HepG2 (cell line): ENCODE results near the gene GJE1. TPM values are rescaled to one million over a fixed set of nuclear protein-coding genes. Genes with fewer than 3 reads are reported as not detected.
A peak's percentile ranks its signal among the peaks of the same experiment; 100 is the strongest.

ENCODE experiments used
- AKNA ChIP-seq: sonication (generic); formaldehyde crosslinking; IDR thresholded peaks from 2 replicates; pipeline ENCODE4 v1.4.0; 2020; ENCODE audit warnings: missing genetic modification reagents, borderline replicate concordance
- ATF7 ChIP-seq, 2 experiments: fragments of 450-650 bp in 1 of 2; sonication (generic) in 1 of 2; formaldehyde crosslinking in 1 of 2; IDR thresholded peaks; 2 replicates each; pipeline versions ENCODE4 v1.4.0 to v1.6.1; 2016 to 2020; ENCODE audit warnings: antibody characterized with exemption in 1 of 2, mild to moderate bottlenecking in 1 of 2, missing genetic modification reagents in 1 of 2
- CHD4 ChIP-seq: fragments of 200-600 bp; sonication (generic); IDR thresholded peaks from 2 replicates; pipeline ENCODE4 v1.7.0; 2017; ENCODE audit warnings: mild to moderate bottlenecking, low read length, borderline replicate concordance
- CREM ChIP-seq, 2 experiments: sonication (generic) in 1 of 2; formaldehyde crosslinking in 1 of 2; IDR thresholded peaks; 2 replicates each; pipeline versions ENCODE4 v1.4.0 to v1.6.1; 2016 to 2020; ENCODE audit warnings: antibody characterized with exemption in 1 of 2, mild to moderate bottlenecking in 1 of 2, missing genetic modification reagents in 1 of 2
- DNMT1 ChIP-seq: sonication (generic); formaldehyde crosslinking; IDR thresholded peaks from 2 replicates; pipeline ENCODE4 v1.5.1; 2020; ENCODE audit warnings: mild to moderate bottlenecking, missing genetic modification reagents
- E2F5 ChIP-seq: sonication (generic); formaldehyde crosslinking; conservative IDR thresholded peaks from 2 replicates; pipeline ENCODE4 v1.4.0; 2020; ENCODE audit warnings: missing genetic modification reagents
- ISX ChIP-seq: sonication (generic); formaldehyde crosslinking; conservative IDR thresholded peaks from 2 replicates; pipeline ENCODE4 v1.5.0; 2020; ENCODE audit warnings: missing genetic modification reagents
- NPAS2 ChIP-seq: sonication (generic); formaldehyde crosslinking; IDR thresholded peaks from 2 replicates; pipeline ENCODE4 v1.8.0; 2022; ENCODE audit warnings: mild to moderate bottlenecking, missing genetic modification reagents, borderline replicate concordance
- NR2C2 ChIP-seq: sonication (generic); formaldehyde crosslinking; IDR thresholded peaks from 2 replicates; pipeline ENCODE4 v1.4.0; 2020; ENCODE audit warnings: missing genetic modification reagents, mild to moderate bottlenecking, moderate library complexity, borderline replicate concordance
- TCF12 ChIP-seq, 2 experiments: fragments of 450-650 bp in 1 of 2; sonication (generic) in 1 of 2; formaldehyde crosslinking in 1 of 2; IDR thresholded peaks; 2 replicates each; pipeline versions ENCODE4 v1.6.1 to v1.8.0; 2017 to 2022; ENCODE audit warnings: antibody characterized with exemption in 1 of 2, mild to moderate bottlenecking in 1 of 2, missing genetic modification reagents in 1 of 2, moderate library complexity in 1 of 2
- TEF ChIP-seq: sonication (generic); formaldehyde crosslinking; IDR thresholded peaks from 2 replicates; pipeline ENCODE4 v1.5.0; 2020; ENCODE audit warnings: missing genetic modification reagents
- U2AF1 ChIP-seq: fragments of 200-400 bp; formaldehyde crosslinking; optimal IDR thresholded peaks from 2 replicates; pipeline ENCODE3; 2017; ENCODE audit warnings: mild to moderate bottlenecking, low read depth, low read length
- XBP1 ChIP-seq: sonication (generic); formaldehyde crosslinking; IDR thresholded peaks from 2 replicates; pipeline ENCODE4 v1.5.0; 2020; ENCODE audit warnings: missing genetic modification reagents
- ZEB1 ChIP-seq: IDR thresholded peaks from 2 replicates; pipeline ENCODE4 v1.6.1; 2012; ENCODE audit warnings: mild to moderate bottlenecking, low read depth, inconsistent platforms; ENCODE audit not compliant: insufficient replicate concordance
- ZFP82 ChIP-seq: sonication (generic); formaldehyde crosslinking; IDR thresholded peaks from 2 replicates; pipeline ENCODE4 v1.5.1; 2020; ENCODE audit warnings: mild to moderate bottlenecking, missing genetic modification reagents, borderline replicate concordance
- ZNF230 ChIP-seq: sonication (generic); formaldehyde crosslinking; IDR thresholded peaks from 2 replicates; pipeline ENCODE4 v1.4.0; 2020; ENCODE audit warnings: mild to moderate bottlenecking, missing genetic modification reagents
- ZNF232 ChIP-seq: sonication (generic); formaldehyde crosslinking; IDR thresholded peaks from 2 replicates; pipeline ENCODE4 v1.4.0; 2020; ENCODE audit warnings: missing genetic modification reagents, borderline replicate concordance
- ZNF367 ChIP-seq: sonication (generic); formaldehyde crosslinking; IDR thresholded peaks from 2 replicates; pipeline ENCODE4 v1.4.0; 2020; ENCODE audit warnings: missing genetic modification reagents, borderline replicate concordance
- ZNF768 ChIP-seq: sonication (generic); formaldehyde crosslinking; IDR thresholded peaks from 2 replicates; pipeline ENCODE4 v1.4.0; 2020; ENCODE audit warnings: missing genetic modification reagents
- ZSCAN5A ChIP-seq: sonication (generic); formaldehyde crosslinking; IDR thresholded peaks from 2 replicates; pipeline ENCODE4 v1.8.0; 2022; ENCODE audit warnings: mild to moderate bottlenecking, missing genetic modification reagents, borderline replicate concordance
- polyA plus RNA-seq, 8 experiments: library from polyadenylated mRNA; depleted of rRNA in 3 of 8; stranded (reverse) in 7 of 8; unstranded in 1 of 8; fragments of >200 nt; fragmentation: Illumina TruSeq in 4 of 8; extraction: Trizol in 4 of 8; gene quantifications; 2 replicates each; pipeline versions ENCODE4 v1.2.1 to v1.2.3, GENCODE V29; 2011 to 2016; ENCODE audit warnings: low read depth in 4 of 8, missing spikeins in 1 of 8, mixed read lengths in 1 of 8; ENCODE audit not compliant: insufficient read depth in 1 of 8
- total RNA-seq, 5 experiments: library from RNA; depleted of rRNA; stranded (reverse); fragments of >200 nt; fragmentation: Illumina TruSeq; extraction: Trizol; gene quantifications; 2 replicates each; pipeline ENCODE4 v1.2.3, GENCODE V29; 2016; ENCODE audit warnings: low read depth in 1 of 5

GJE1 gene
- total and polyA plus RNA-seq, 2 of the 13 experiments (the other 11 are each of a cell fraction or from before 2014, with no cell fraction given), result not detected

GRCh38 chr6:142146828-142147662 lies 14.3 kb downstream of the GJE1 start, which contains the start of the genes NMBR and VTA1 (continued):
- TF ChIP-seq TEF, result no peak
- TF ChIP-seq ISX, result no peak
- TF ChIP-seq ZNF768, result peak; percentile 73; the same call in 1 of the 2 replicates
- TF ChIP-seq AKNA (CRISPR knock-in tag), result no peak
- TF ChIP-seq U2AF1, result peak; percentile 57
- TF ChIP-seq ZNF367, result no peak; the same call in none of the 2 replicates
- no peak; the same call in 1 of the 2 replicates for TF ChIP-seq ZFP82 (CRISPR knock-in tag)
- peak; percentile 32; the same call in 1 of the 2 replicates for TF ChIP-seq XBP1 (CRISPR knock-in tag)
- peak; percentile 89; the same call in 1 of the 2 replicates for TF ChIP-seq ZSCAN5A (CRISPR knock-in tag)
- no peak for TF ChIP-seq ATF7 (IDR thresholded peaks at IDR 0.05)
- TF ChIP-seq ATF7 (CRISPR knock-in tag; IDR thresholded peaks at IDR 0.05), result no peak; the same call in 1 of the 2 replicates
- peak; percentile 93 for TF ChIP-seq ZNF230 (CRISPR knock-in tag)
- no peak for TF ChIP-seq TCF12 (IDR thresholded peaks at IDR 0.05)
- TF ChIP-seq TCF12 (CRISPR knock-in tag; IDR thresholded peaks at IDR 0.05), result peak; percentile 36
- TF ChIP-seq ZNF232, result peak; percentile 78; the same call in 1 of the 2 replicates
- TF ChIP-seq CHD4, result no peak; the same call in 1 of the 2 replicates
- TF ChIP-seq DNMT1 (CRISPR knock-in tag), result peak; percentile 46; the same call in 1 of the 2 replicates
- peak; percentile 60 for TF ChIP-seq ZEB1
- no peak for TF ChIP-seq NPAS2 (CRISPR knock-in tag)
- peak; percentile 93 for TF ChIP-seq NR2C2 (CRISPR knock-in tag)
- TF ChIP-seq E2F5 (CRISPR knock-in tag), result no peak; the same call in none of the 2 replicates
- peak; percentile 91 for TF ChIP-seq CREM (IDR thresholded peaks at IDR 0.05)
- no peak for TF ChIP-seq CREM (CRISPR knock-in tag; IDR thresholded peaks at IDR 0.05)
